GM19035 (cell line): ENCODE data around the gene CDK17.
A peak's percentile ranks its signal among the peaks of the same experiment; 100 is the strongest.
"Not testable (repeated sequence)": the region's sequence is repeated elsewhere in the genome, so short reads cannot be mapped to it uniquely, and the experiment has no call there.

Experiments
- ATAC-seq: cut with Tn5 transposase; IDR thresholded peaks from one replicate; pipeline ENCODE4 v1.9.1; 2021; ENCODE audit not compliant: unreplicated experiment

The CDK17 gene

GRCh38 chr12:96395236-96395635 is 5.0 kb downstream of the CDK17 start:
- no peak for ATAC-seq

GRCh38 chr12:96393229-96393628 is 7.0 kb downstream of the CDK17 start:
- ATAC-seq, result not testable (repeated sequence)

- no peak for ATAC-seq
Measured at GRCh38 chr12:96392397-96392796, 7.8 kb downstream of the CDK17 start.

DNA sequence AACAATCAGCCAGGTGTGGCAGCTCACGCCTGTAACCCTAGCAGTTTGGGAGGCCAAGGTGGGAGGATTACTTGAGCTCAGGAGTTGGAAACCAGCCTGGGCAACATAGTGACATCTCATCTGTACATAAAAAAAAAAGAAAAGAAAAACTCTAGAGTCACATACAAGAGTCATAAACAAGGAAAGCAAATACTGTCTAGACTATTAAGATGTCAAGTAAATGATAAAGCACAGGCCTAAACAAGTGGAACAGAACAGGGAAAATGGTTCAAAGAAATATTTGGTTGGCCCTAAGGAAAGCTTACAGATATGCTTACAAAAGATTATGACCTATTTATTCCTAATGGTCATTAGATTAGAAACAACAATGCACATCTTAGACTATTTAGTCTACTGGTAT is 12.3 kb downstream of the CDK17 start:
- ATAC-seq, result no peak

DNA sequence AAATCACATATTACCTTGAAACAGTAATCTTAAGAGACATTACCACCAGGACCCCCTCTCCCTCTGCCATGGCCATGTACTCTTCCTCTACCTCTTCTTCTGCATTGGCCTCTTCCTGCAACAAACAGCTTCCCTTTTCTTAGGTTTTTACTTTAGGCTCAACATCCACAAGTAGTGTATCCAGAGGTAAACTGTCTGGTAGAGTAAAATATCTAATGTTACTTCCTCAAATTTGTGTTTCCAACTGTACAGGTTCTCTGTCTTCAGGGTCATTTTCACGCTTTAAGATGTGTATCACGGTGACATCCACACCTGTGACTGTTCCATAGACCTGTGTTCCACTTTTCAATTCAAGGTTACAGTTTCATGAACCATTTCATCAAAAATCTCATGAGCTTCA is 13.4 kb downstream of the CDK17 start:
- ATAC-seq, result no peak

GRCh38 chr12:96383991-96384390 is 16.2 kb downstream of the CDK17 start:
- ATAC-seq, result no peak

- no peak for ATAC-seq
Measured at GRCh38 chr12:96383371-96383770, 16.9 kb downstream of the CDK17 start.

- not testable (repeated sequence) for ATAC-seq
Measured at GRCh38 chr12:96379743-96380142, 20.5 kb downstream of the CDK17 start.

DNA sequence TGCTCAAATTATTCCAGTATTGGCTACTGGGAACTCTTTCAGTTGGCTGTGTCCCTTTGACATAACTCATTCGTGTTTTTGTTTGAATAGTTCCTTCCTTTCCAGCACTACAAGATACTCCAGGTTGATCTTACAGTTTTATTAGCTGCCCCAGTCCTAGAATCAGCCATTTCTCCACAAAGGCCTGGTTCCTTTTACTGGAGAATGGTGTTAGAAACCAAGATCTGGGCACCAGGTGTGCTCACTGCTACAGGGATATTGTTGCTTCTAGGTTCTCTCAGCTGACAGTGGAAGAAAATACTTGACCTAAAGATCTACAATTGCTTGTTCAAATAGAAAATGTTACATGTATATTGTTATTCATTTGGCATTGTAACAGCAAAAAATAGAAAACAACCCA is 21.9 kb downstream of the CDK17 start:
- ATAC-seq, result no peak

DNA sequence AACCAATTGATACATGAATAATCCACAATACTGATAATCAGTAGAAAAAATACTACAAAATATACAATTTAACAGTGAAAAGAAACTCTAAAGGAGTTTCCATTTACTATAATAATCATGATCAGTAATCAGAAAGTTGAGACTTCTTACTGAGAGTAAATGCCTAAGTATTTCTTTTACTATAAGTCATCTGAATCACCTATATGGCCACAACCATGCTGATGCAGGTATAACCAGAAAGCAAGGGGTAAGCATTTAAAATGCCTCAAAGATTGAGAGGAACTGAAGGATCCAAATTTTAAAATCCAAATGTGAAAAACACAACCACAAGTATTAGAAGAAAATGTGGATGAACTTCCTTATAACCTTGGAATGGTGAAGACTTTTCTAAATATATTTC is 23.4 kb downstream of the CDK17 start:
- ATAC-seq, result no peak

- ATAC-seq, result peak; percentile 52
Measured at GRCh38 chr12:96375841-96376604, 24.2 kb downstream of the CDK17 start.

DNA sequence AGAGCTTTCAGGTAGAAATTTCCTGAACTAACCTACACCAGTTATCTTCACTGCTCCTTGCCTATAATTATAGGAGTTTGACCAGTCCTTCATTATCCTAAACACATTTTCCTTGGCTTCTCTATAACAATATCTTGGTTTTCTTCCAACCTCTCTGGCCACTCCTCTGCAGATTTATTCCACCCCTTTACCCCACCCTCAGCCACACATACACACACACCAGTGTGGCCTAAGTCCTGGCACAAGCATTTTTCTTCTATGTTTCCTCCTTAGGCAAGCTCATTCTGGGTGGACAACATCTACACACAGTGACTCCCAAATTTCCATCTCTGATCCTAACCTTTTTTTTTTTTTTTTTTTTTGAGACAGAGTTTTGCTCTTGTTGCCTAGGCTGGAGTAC is 25.1 kb downstream of the CDK17 start:
- ATAC-seq, result no peak

GRCh38 chr12:96371790-96372699 is 28.2 kb downstream of the CDK17 start:
- ATAC-seq, result no peak

DNA sequence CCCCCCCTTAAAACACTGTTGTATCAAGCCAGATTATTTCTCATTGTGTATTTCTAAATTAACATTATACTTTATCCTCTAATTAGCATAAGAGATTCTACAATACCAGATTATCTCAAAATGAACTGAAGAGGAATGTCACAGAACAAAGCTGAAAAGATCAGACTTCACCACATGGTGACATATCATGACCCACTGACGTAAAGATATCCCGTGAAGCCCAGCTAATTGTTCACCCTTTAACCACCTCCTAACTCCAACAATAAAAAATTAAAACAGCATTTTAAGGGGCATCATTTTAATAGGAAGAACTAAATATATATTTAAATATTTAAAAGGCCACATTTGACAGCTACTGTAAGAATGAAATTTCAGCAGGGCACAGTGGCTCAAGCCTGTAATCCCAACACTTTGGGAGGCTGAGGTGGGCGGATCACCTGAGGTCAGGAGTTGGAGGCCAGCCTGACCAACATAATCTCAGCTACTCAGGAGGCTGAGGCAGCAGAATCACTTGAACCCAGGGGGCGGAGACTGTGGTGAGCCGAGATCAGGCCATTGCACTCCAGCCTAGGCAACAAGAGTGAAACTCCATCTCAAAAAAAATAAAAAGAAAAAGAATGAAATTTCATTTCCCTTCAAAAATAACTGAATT is 29.0 kb downstream of the CDK17 start:
- no peak for ATAC-seq

DNA sequence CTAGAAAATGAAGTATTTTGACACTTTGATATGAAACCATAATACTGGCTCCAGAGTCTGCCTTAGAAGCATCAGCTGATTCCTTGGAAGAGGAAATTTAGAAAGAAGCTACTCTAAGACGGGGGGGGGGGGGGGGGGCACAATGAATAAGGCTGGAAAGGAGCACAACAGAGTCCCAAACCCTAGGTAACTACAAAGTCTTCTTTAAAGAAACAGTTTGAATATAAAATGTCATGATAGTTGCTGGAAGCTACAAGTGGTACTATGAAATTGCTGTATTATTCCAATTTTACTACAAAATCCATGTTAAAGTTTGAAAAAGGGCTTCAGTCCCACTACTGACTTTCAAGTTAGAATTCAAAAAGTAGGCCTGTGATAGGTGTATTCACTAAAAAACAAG is 31.6 kb downstream of the CDK17 start:
- no peak for ATAC-seq

- ATAC-seq, result no peak
Measured at GRCh38 chr12:96368233-96368632, 32.0 kb downstream of the CDK17 start.

GRCh38 chr12:96366381-96366654 is 33.9 kb downstream of the CDK17 start:
- no peak for ATAC-seq

GRCh38 chr12:96365604-96366380 is 34.4 kb downstream of the CDK17 start:
- ATAC-seq, result no peak

DNA sequence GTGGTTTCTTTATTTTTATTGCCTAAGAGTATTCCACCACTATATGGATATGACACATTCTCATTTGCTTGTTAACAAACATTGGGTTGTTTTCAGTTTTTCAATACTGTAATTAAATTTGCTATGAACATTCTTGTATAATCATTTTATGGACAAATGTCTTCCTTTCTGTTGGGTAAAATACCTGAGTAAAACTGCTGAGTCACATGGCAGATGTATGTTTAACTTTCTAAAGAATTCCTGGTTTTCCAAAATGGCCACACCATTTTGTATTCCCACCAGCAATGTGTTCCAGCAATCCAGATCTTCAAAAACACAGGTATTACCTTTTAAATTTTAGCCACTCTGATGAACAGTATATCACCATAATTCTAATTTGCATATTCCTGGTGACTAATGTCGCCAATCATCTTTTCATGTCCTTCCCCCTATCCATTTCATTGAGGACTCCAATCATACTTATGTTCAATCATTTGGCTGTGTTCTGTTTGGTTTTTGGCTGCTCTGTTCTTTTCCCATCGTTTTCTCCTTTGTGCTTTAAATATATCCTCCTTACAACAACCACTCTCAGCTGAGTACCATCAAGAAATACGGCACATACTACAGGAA is 36.0 kb downstream of the CDK17 start:
- no peak for ATAC-seq

- no peak for ATAC-seq
Measured at GRCh38 chr12:96361074-96361473, 39.2 kb downstream of the CDK17 start.

- ATAC-seq, result no peak
Measured at GRCh38 chr12:96360550-96360949, 39.7 kb downstream of the CDK17 start.
